DND-41 (cell line): Measurements from ENCODE around the gene STAU1.

Experiments
- CTCF ChIP-seq: IDR thresholded peaks from 2 replicates; pipeline ENCODE4 v1.5.1; 2012; ENCODE audit warnings: borderline replicate concordance, low read length, moderate library complexity, mild to moderate bottlenecking; ENCODE audit not compliant: poor library complexity, severe bottlenecking; ENCODE audit errors: extremely low read depth
- EZH2 ChIP-seq: IDR thresholded peaks from 3 replicates; pipeline ENCODE4 v1.6.1; 2012; ENCODE audit warnings: borderline replicate concordance, low read depth, mild to moderate bottlenecking, moderate library complexity, low read length, inconsistent platforms; ENCODE audit not compliant: severe bottlenecking

DNA sequence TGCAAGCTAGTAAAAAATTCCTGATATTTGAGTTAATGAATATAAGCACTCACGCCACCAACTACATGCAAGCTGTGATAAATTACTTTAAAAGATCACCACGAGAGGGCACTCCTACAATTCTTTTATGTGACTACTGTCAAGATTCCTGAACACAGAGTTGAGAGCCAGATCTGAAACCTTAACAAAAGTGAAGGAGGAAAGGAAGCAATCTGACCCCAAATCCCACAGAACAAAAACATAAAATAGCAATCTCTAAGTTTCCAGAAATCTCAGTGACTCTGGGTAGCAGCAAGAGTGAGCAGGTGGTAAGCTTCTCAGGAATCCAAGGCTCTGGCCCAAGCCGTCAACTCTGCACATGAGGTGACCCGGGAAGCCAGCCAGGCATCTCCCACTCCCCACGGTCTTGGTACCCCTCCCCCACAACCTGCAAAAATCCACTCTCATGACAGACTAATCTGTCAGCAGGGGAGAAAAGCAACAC, 55.1 kb downstream of the STAU1 start:
- TF ChIP-seq EZH2 (no peak), CTCF (peak; percentile 73)
